Endothelial cell of umbilical vein (primary cell): ENCODE measurements around the gene DAAM1. TPM values are rescaled to one million over a fixed set of nuclear protein-coding genes. Genes with fewer than 3 reads are reported as not detected.

Experiments used
- BruUV-seq: library from RNA; stranded (reverse); fragments of 400-500 nt; replicated peaks from 2 replicates; lab custom pipeline; 2021; lab: Mats Ljungman, UMichigan
- CTCF ChIA-PET: fragments of 300-600, 350-600 bp; sonication (Branson Sonifier 250); formaldehyde crosslinking; loops from one replicate; lab custom pipeline; 2021; ENCODE audit warnings: antibody characterized with exemption, inconsistent platforms; lab: Charles Lee
- POLR2A ChIA-PET: fragments of 300-600, 350-600 bp; sonication (Branson Sonifier 250); formaldehyde crosslinking; loops from one replicate; lab custom pipeline; 2021; ENCODE audit warnings: antibody characterized with exemption, inconsistent platforms; lab: Charles Lee
- DNase-seq: peaks from one replicate; pipeline ENCODE4 v3.0.0-alpha.2; 2011; ENCODE audit warnings: low read depth, low spot score
- FAIRE-seq: peaks from 2 replicates; lab custom pipeline; 2011; peaks lifted over from hg19 to GRCh38; lab: Jason Lieb, UNC
- H2AFZ ChIP-seq: 2 replicates; pipeline ENCODE4 v1.6.0; 2012; ENCODE audit warnings: low read depth, low read length, control low read depth, inconsistent platforms
- H3K27ac ChIP-seq: 2 replicates; pipeline ENCODE4 v1.5.1; 2011; ENCODE audit warnings: low read depth, mild to moderate bottlenecking, control low read depth, low read length, moderate library complexity; ENCODE audit not compliant: insufficient read depth
- H3K27me3 ChIP-seq, 2 experiments: 2 replicates each; pipeline versions ENCODE4 v1.6.0 to v1.6.1; 2011; ENCODE audit warnings: low read length in 2 of 2, mixed read lengths in 1 of 2; ENCODE audit not compliant: control insufficient read depth in 2 of 2, insufficient read depth in 2 of 2
- H3K36me3 ChIP-seq, 2 experiments: 2 replicates in 1 of 2; 3 replicates in 1 of 2; pipeline ENCODE4 v1.5.1; 2011; ENCODE audit warnings: low read length in 2 of 2, mild to moderate bottlenecking in 1 of 2, moderate library complexity in 1 of 2; ENCODE audit not compliant: control insufficient read depth in 2 of 2, insufficient read depth in 2 of 2; ENCODE audit errors: extremely low read depth in 1 of 2
- H3K4me1 ChIP-seq: 3 replicates; pipeline ENCODE4 v1.5.1; 2011; ENCODE audit warnings: mild to moderate bottlenecking, low read length; ENCODE audit not compliant: control insufficient read depth, insufficient read depth; ENCODE audit errors: extremely low read depth
- H3K4me2 ChIP-seq: 2 replicates; pipeline ENCODE4 v1.6.1; 2011; ENCODE audit warnings: low read length, control low read depth, mixed read lengths; ENCODE audit not compliant: insufficient read depth
- H3K4me3 ChIP-seq, 3 experiments: fragments of 200-600 bp in 1 of 3; sonication (generic), shearing (Covaris generic) in 1 of 3; replicated peaks in 1 of 3; 2 replicates each; pipeline ENCODE4 v1.5.1; 2011 to 2016; ENCODE audit warnings: control low read depth in 3 of 3, low read length in 3 of 3, mild to moderate bottlenecking in 2 of 3, inconsistent platforms in 1 of 3, low read depth in 1 of 3, moderate library complexity in 1 of 3; ENCODE audit not compliant: insufficient read depth in 1 of 3
- H3K79me2 ChIP-seq: 2 replicates; pipeline ENCODE4 v1.6.0; 2012; ENCODE audit warnings: low read length, inconsistent platforms; ENCODE audit not compliant: control insufficient read depth, insufficient read depth
- H3K9ac ChIP-seq: replicated peaks from 2 replicates; pipeline ENCODE3; 2011; ENCODE audit warnings: low read length, control low read depth; ENCODE audit not compliant: insufficient read depth; ENCODE audit errors: extremely low read depth
- H3K9me1 ChIP-seq: replicated peaks from 3 replicates; pipeline ENCODE4 v1.6.0; 2011; ENCODE audit warnings: mild to moderate bottlenecking, low read length; ENCODE audit not compliant: control insufficient read depth, insufficient read depth; ENCODE audit errors: extremely low read depth
- H3K9me3 ChIP-seq: replicated peaks from 2 replicates; pipeline ENCODE4 v1.5.1; 2012; ENCODE audit warnings: low read length, inconsistent platforms; ENCODE audit not compliant: control insufficient read depth, insufficient read depth
- H4K20me1 ChIP-seq: replicated peaks from 2 replicates; pipeline ENCODE3; 2011; ENCODE audit warnings: mild to moderate bottlenecking, low read length; ENCODE audit not compliant: control insufficient read depth, insufficient read depth; ENCODE audit errors: extremely low read depth
- EZH2 ChIP-seq: IDR thresholded peaks from 2 replicates; pipeline ENCODE4 v1.6.1; 2012; ENCODE audit warnings: borderline replicate concordance, low read depth, mild to moderate bottlenecking, moderate library complexity, low read length, inconsistent platforms; ENCODE audit not compliant: severe bottlenecking
- FOS ChIP-seq: IDR thresholded peaks from 2 replicates; pipeline ENCODE4 v1.6.1; 2011; ENCODE audit warnings: mild to moderate bottlenecking, low read length, moderate library complexity, borderline replicate concordance; ENCODE audit not compliant: insufficient read depth
- GATA2 ChIP-seq: IDR thresholded peaks from 2 replicates; pipeline ENCODE4 v1.7.0; 2011; ENCODE audit warnings: low read depth, mild to moderate bottlenecking, moderate library complexity, mixed read lengths, low read length; ENCODE audit not compliant: insufficient read length, insufficient read depth
- JUN ChIP-seq: IDR thresholded peaks from 2 replicates; pipeline ENCODE4 v1.6.1; 2011; ENCODE audit warnings: borderline replicate concordance, low read depth; ENCODE audit not compliant: insufficient read length, insufficient read depth
- MYC ChIP-seq: IDR thresholded peaks from one replicate; pipeline ENCODE4 v1.6.1; 2011; ENCODE audit warnings: mild to moderate bottlenecking, low read depth, low read length
- POLR2A ChIP-seq: IDR thresholded peaks from 2 replicates; pipeline ENCODE4 v1.6.1; 2012; ENCODE audit warnings: low read depth, mild to moderate bottlenecking, control low read depth, low read length
- POLR2AphosphoS5 ChIP-seq: IDR thresholded peaks from 2 replicates; pipeline ENCODE4 v1.6.1; 2012; ENCODE audit warnings: low read depth, mild to moderate bottlenecking, control low read depth, low read length, moderate library complexity; ENCODE audit not compliant: insufficient read depth
- dilution Hi-C: fragments of 300-500 bp; cut with MboI; formaldehyde crosslinking; loops from one replicate; pipeline ENCODE4 v1.15.0; 2019; ENCODE audit warnings: low sequenced_read_pairs; ENCODE audit not compliant: extremely low pct_ligation_motif_present
- intact Hi-C: fragments of 100-400 bp; cut with micrococcal nuclease; formaldehyde crosslinking; loops from one replicate; pipeline ENCODE4 v1.10.0; 2022
- polyA plus RNA-seq, 4 experiments: library from polyadenylated mRNA; depleted of rRNA in 3 of 4; stranded (reverse) in 3 of 4; unstranded in 1 of 4; fragments of >200 nt; gene quantifications; 2 replicates each; pipeline versions ENCODE4 v1.2.1 to v1.2.3, GENCODE V29; 2011 to 2012; ENCODE audit warnings: missing spikeins in 1 of 4
- total RNA-seq: library from RNA; stranded (reverse); gene quantifications from 2 replicates; pipeline ENCODE4 v1.2.3, GENCODE V29; 2021
- TF ChIP-seq, protein P1 (sequence below): IDR thresholded peaks from 2 replicates; pipeline ENCODE4 v1.6.1; 2011; ENCODE audit not compliant: insufficient read depth, insufficient read length
- TF ChIP-seq, protein P2 (sequence below), 2 donors: IDR thresholded peaks; 1 replicate in 1 of 2; 2 replicates in 1 of 2; pipeline ENCODE4 v1.5.1; 2011; ENCODE audit warnings: low read length in 2 of 2, mild to moderate bottlenecking in 2 of 2, moderate library complexity in 2 of 2, control low read depth in 1 of 2, inconsistent platforms in 1 of 2, low read depth in 1 of 2; ENCODE audit not compliant: insufficient read depth in 1 of 2; ENCODE audit errors: extremely low read depth in 1 of 2

DAAM1 gene
- total and polyA plus RNA-seq, 2 donors (not counting 3 experiments of a cell fraction or from before 2014, with no cell fraction given): 10.2 to 25.3 TPM

- ChIA-PET CTCF (no interaction called here), POLR2A (no interaction called here)
- no peaks in the 10 kb centered on the region for H4K20me1 ChIP-seq
- BruUV-seq: no TSS peak
- H3K9me1 ChIP-seq: no peaks in the 10 kb centered on the region
- TF ChIP-seq, protein P1, sequence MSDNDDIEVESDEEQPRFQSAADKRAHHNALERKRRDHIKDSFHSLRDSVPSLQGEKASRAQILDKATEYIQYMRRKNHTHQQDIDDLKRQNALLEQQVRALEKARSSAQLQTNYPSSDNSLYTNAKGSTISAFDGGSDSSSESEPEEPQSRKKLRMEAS: no peak
- TF ChIP-seq GATA2 (no peak), FOS (no peak), MYC (no peak), JUN (no peak), POLR2AphosphoS5 (no peak), EZH2 (no peak), POLR2A (no peak)
- TF ChIP-seq, protein P2, sequence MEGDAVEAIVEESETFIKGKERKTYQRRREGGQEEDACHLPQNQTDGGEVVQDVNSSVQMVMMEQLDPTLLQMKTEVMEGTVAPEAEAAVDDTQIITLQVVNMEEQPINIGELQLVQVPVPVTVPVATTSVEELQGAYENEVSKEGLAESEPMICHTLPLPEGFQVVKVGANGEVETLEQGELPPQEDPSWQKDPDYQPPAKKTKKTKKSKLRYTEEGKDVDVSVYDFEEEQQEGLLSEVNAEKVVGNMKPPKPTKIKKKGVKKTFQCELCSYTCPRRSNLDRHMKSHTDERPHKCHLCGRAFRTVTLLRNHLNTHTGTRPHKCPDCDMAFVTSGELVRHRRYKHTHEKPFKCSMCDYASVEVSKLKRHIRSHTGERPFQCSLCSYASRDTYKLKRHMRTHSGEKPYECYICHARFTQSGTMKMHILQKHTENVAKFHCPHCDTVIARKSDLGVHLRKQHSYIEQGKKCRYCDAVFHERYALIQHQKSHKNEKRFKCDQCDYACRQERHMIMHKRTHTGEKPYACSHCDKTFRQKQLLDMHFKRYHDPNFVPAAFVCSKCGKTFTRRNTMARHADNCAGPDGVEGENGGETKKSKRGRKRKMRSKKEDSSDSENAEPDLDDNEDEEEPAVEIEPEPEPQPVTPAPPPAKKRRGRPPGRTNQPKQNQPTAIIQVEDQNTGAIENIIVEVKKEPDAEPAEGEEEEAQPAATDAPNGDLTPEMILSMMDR (IDR thresholded peaks at IDR 0.05; ENCODE audit: extremely low read depth in 1 of 2, insufficient read depth in 1 of 2, low read depth in 1 of 2, low read length in 2 of 2): no peak
- H3K27ac ChIP-seq: no peak overlapping the region
- H3K4me1 ChIP-seq: no peaks in the 10 kb centered on the region
- no peaks in the 10 kb centered on the region for H3K79me2 ChIP-seq
- intact Hi-C loops (no loop called here), dilution Hi-C loops (no loop called here)
- FAIRE-seq: no peak
- DNase-seq: no peak
- no peak overlapping the region for H2AFZ ChIP-seq
- no peaks in the 10 kb centered on the region for H3K36me3 ChIP-seq
- H3K27me3 ChIP-seq: no peaks in the 10 kb centered on the region
- H3K4me3 ChIP-seq: no peak overlapping the region
- H3K4me2 ChIP-seq: no peak overlapping the region
- H3K9ac ChIP-seq: no peak overlapping the region
- no peaks in the 10 kb centered on the region for H3K9me3 ChIP-seq
Measured at GRCh38 chr14:59415836-59416602, 227.6 kb downstream of the DAAM1 start.
